GM20000 (cell line): ENCODE measurements around the gene GPC6.

Source experiments
- DNase-seq: peaks from one replicate; pipeline ENCODE4 v3.0.0; 2012; ENCODE audit warnings: low spot score
- CTCF ChIP-seq: IDR thresholded peaks from 2 replicates; pipeline ENCODE4 v1.5.1; 2012; ENCODE audit warnings: mild to moderate bottlenecking, control low read depth; ENCODE audit errors: extremely low read depth, missing control alignments

GPC6 gene

GRCh38 chr13:94435604-94436226 lies 1209.1 kb downstream of the GPC6 start:
- peak; percentile 41 for DNase-seq

GRCh38 chr13:94444826-94445225 lies 1218.2 kb downstream of the GPC6 start:
- TF ChIP-seq CTCF: no peak
- DNase-seq: no peak

More at GRCh38 chr13:94435604-94436226, 1209.1 kb downstream of the GPC6 start:
- TF ChIP-seq CTCF: peak; percentile 30

- no peak for TF ChIP-seq CTCF
- no peak for DNase-seq
Measured at GRCh38 chr13:94454334-94454733, 1227.7 kb downstream of the GPC6 start.

GRCh38 chr13:94454906-94455305 lies 1228.3 kb downstream of the GPC6 start:
- no peak for TF ChIP-seq CTCF
- DNase-seq: no peak

GRCh38 chr13:94455414-94455813 lies 1228.8 kb downstream of the GPC6 start:
- TF ChIP-seq CTCF: no peak
- DNase-seq: no peak
